HS-27A (cell line): Measurements from ENCODE around the gene GADD45G.

Source experiments
- DNase-seq: peaks from one replicate; pipeline ENCODE4 v3.0.0-alpha.2; 2012; ENCODE audit warnings: low read depth, missing footprints

The GADD45G gene

GRCh38 chr9:89654025-89654662 lies 49.3 kb downstream of the GADD45G start:
- no peak for DNase-seq

GRCh38 chr9:89655056-89655989 lies 50.5 kb downstream of the GADD45G start:
- DNase-seq, result no peak
